A172 (cell line): Measurements from ENCODE around the gene CXorf38. TPM values are rescaled to one million over a fixed set of nuclear protein-coding genes. Genes with fewer than 3 reads are reported as not detected.

Experiments
- total RNA-seq: library from RNA; depleted of rRNA; stranded (reverse); fragments of >200 nt; shearing (Covaris generic); gene quantifications from 2 replicates; pipeline ENCODE4 v1.2.3, GENCODE V29; 2014; rRNA removed

The CXorf38 gene
- total RNA-seq, 1 experiment from 2014 or later = 25.3 TPM

Other genes with a start within 250 kb of the CXorf38 start
- 104 and 116 TPM in 2 replicates for gene ATP6AP2, start 66.6 kb downstream of the CXorf38 start, total RNA-seq
- gene MPC1L, start 24.1 kb downstream of the CXorf38 start, total RNA-seq = not detected in 2 replicates
- 23.6 and 25.0 TPM in 2 replicates for gene MED14, start 88.0 kb upstream of the CXorf38 start, total RNA-seq